NCI-H2029 treated with DMSO at 0.1 percent for 48 hours (cell line): ENCODE results near the gene CACNA1C.

Experiments
- DNase-seq: peaks from one replicate; lab custom pipeline; 2025; lab: John Stamatoyannopoulos, UW

CACNA1C gene

GRCh38 chr12:2343681-2344080 is 290.9 kb downstream of the CACNA1C start:
- DNase-seq, result no peak

DNA sequence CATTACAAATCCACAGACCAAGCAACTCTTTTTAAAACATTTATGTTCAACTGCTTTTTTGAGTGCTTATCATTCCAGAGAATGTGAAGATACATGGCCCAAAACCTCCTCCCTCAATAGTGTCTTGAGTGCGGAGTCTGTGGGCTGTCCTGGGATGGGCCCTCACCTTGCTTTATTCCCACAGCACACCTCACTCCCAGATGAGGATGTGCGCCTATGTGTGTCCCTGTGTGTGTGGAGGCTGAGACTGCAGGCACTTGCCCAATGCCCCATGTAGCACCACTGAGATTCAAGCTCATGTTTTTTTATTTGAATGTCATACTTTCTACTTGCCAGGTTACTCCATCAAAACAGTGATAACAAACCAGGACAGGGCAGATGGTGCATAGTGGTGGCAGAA is 291.7 kb downstream of the CACNA1C start:
- no peak for DNase-seq

- DNase-seq, result no peak
Measured at GRCh38 chr12:2344885-2345284, 292.1 kb downstream of the CACNA1C start.

GRCh38 chr12:2345902-2346301 is 293.1 kb downstream of the CACNA1C start:
- DNase-seq, result no peak

GRCh38 chr12:2346416-2346815 is 293.6 kb downstream of the CACNA1C start:
- no peak for DNase-seq

DNA sequence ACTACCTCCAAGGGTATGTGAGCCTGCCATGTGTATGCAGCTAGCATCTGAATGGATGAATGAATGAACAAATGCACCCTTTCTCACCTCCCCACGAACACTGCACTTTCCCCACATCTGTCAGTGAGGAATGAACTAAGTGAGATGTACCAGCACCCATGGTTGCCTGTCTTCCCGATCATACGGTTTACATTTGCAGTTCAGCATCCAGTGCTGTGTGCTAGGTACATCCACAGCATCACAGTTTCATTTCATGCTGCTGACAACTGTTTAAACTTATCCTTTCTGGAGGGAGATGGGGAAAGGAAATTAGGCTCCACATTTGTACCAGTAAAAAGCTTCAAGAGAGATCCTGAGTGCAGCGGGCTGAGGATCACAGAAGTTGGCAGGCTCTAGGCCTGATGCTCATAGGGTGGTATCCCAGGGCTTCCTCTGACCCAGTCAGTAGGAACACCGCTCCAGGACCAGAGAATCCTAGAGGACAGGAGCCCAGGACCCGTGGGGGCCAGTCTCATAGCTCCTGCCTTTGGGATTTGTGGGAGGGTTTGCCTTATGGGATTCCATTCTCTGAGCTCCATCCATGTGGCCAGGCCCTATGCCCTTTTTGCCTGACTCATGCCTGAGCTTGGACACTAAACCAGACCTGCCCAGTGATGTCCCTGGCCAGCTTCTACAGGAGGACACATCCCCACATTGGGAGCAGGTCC is 294.5 kb downstream of the CACNA1C start:
- no peak for DNase-seq

DNA sequence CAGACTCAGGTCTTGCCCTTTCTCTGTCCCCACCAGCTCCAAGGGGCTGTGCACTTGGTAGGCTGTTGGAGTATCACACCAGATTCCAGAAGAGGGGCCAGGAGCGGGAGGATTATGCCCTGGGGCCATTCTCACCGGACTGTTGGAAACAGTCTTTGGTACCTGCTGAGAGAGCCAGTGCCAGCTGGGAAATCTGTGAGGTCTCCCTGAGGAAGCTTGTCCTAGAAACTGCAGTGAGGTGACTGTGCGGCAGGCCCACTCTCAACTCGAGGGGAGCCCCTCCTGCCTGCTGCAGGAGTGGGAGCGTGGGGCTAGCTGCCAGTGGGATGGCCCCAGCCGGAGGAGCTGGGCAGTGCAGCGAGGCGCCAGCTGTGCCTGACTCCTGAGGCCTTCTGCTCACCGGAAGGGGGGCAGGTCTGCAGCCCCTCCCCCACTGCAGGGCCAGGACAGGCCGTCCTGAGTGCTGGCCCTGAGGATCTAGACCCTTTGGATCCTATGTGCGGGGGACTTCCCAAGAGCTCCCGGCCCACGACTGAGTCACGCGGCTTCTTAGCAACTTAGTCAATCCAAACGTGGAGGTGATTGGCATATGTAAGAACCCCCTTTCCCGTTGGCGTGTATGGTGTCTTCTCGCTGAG is 295.2 kb downstream of the CACNA1C start:
- DNase-seq, result no peak

DNA sequence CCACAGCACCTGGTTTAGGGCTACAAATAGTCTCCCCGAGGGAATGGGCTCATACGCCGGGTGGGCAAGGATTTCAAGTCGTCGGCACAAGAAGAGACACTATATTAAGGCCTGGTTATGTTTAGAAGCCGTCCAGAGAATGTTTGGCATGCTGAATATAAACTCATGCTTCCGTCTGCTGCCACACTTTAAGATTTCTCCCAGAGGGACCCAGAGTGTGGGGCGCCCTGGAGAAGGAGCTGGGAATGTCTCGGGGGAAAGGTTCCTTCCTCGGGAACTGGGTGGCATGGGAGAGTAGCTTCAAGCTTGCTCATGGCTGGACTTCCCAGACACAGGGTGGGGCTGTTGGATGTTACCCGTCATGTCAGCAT is 295.7 kb downstream of the CACNA1C start:
- no peak for DNase-seq

DNA sequence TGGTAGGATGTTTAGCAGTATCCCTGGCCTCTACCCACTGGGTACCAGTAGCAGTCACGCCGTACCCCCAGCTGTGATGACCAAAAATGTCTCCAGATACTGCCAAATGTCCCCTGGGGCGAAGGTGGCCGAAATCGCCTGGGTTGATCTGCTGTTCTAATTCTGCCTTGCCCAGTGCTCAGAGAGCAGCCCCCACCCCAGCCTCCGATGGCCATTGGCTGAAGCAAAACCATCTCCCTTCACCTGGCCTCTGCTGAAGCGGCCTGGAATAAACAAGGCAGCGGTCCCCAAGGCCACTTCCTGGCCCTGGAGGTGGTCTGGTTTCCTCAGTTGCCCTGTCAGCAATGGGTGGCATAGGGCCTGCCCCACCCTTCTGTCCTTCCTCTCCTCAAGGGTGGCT is 298.4 kb downstream of the CACNA1C start:
- no peak for DNase-seq

GRCh38 chr12:2352203-2352602 is 299.4 kb downstream of the CACNA1C start:
- DNase-seq, result no peak

DNA sequence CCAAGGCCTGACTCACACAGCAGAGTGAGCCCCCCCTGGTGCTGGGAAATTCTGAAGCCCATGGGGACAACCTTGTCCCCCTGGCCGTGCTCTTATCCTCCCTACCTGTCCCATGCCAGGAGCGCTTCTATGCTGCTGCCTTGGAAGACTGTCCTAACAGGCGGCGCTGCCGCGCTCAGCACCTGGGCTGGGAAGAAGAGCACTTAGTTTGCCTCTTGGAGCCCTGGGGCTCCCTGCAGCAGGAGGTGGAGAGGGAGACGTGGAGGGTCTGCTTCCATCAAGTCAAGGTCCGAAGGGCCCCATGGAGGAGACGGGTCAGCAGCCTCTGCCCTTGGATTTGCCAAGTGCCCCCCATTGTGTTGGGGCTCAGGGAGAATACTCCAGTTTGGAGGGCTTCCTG is 300.5 kb downstream of the CACNA1C start:
- no peak for DNase-seq

- no peak for DNase-seq
Measured at GRCh38 chr12:2353691-2354090, 300.9 kb downstream of the CACNA1C start.

- DNase-seq, result no peak
Measured at GRCh38 chr12:2354151-2354991, 301.6 kb downstream of the CACNA1C start.

DNA sequence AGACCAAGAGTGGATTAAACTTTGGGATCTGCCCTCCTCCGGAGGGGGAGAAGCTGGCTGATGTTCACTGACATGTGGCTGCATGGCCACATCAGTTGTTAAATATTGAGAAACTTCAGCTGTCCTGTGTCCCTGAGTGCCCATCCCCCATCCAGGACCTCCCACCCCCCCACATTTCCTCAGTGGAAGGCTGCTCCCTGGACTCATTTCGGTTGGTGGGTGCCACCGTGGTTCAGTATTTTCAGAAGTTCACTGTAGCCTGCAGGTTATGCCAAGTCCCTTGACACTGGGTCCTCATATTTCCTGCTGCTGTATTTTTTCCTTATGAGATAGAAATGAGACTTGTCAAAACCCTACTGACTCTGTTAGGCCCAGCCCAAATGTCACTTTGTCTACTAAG is 302.4 kb downstream of the CACNA1C start:
- DNase-seq, result no peak

- DNase-seq, result no peak
Measured at GRCh38 chr12:2355604-2356003, 302.8 kb downstream of the CACNA1C start.

- DNase-seq, result no peak
Measured at GRCh38 chr12:2356601-2357125, 303.9 kb downstream of the CACNA1C start.

- no peak for DNase-seq
Measured at GRCh38 chr12:2358986-2359658, 306.3 kb downstream of the CACNA1C start.

DNA sequence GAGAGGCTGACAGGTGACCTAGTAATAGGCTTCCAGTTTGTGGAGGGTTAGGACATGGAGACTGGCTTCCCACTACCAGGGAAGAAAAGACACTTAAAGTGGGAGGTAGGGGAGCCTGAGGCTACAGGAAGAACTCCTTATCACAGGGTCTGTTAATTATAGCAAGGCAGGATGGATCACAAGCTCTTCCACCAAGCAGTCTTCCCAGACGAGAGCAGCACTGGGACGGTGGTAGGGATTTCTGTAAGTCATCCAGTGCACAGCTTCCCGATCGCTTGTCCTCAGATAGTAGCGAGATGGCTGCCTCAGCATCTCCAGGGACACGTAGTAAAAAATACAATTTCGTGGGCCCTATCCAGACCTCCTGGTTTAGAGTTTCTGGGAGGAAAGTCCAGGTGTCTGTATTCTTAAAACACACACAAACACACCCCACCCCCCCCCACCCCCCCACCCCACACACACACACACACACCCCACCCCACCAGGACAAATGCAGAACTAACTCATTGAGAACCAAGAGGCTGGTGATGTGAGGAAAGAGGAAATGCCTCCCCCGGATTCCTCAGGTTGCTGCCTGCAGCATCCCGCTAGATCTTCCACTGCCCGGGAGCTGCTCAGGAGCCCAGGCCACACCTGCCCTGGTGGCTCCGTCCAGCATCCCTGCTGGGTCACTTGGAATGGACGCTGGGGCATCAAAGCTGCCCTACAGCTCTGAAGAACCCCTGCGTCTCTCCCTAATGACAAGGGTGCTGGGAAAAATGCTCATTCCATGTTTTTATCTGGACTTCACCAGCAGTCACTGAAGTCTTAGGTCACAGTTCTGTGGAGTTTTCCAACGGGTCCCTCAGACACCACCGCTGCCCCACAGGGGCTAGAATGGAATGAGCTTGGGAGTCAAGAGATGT is 307.2 kb downstream of the CACNA1C start:
- no peak for DNase-seq

DNA sequence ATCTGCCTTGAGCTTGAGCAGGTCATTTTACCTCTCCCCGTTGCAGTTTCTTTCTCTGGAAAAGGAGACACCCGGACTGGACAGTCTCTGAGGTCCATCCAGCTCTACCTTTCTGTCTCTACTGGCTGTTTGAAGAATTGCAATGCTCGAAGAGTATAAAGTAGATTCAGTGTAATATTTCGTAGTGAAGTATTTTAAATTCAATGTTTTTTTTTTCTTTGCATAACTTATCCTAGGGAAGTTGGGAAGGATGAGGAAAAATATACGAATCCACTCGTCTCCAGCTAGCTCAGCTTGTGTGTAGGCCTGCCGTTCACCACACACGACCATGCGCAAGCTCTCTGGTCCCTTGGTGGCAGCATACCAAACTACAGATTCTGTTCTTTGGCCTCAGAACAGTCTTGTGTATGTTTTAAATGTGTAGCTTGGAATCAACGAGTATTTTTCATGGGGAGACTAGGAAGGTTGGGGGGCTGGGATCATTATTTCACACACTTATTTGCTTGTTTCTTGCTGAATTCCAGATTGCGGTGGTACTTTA is 307.9 kb downstream of the CACNA1C start:
- DNase-seq, result no peak

- DNase-seq, result no peak
Measured at GRCh38 chr12:2363836-2364609, 311.2 kb downstream of the CACNA1C start.
